ENCODE results near the gene ATXN7. TPM values are rescaled to one million over a fixed set of nuclear protein-coding genes. Genes with fewer than 3 reads are reported as not detected.

Gene ATXN7
- total RNA-seq = 6.7 and 9.1 TPM in 2 replicates

GRCh38 chr3:63863150-63864007, at the start of gene ATXN7, which contains the start of gene THOC7:
Gene ATXN7 (plus strand): TSS chr3:63863867. CDS start chr3:63912599, 48,732 bp downstream.
Gene THOC7 (minus strand): TSS chr3:63863805. CDS start chr3:63863790, 15 bp downstream.
- no peak for DNase-seq (ENCODE audit: low read depth, low spot score)

GRCh38 chr3:63814237-63814636, 49.4 kb upstream of the ATXN7 start:
- DNase-seq (ENCODE audit: low read depth, low spot score) = no peak

- DNase-seq (ENCODE audit: low read depth, low spot score) = no peak
Measured at GRCh38 chr3:63817225-63817624, 46.4 kb upstream of the ATXN7 start.

GRCh38 chr3:63818282-63819150, 45.2 kb upstream of the ATXN7 start:
- DNase-seq (ENCODE audit: low read depth, low spot score) = no peak

GRCh38 chr3:63819151-63819398, 44.6 kb upstream of the ATXN7 start, which contains the start of gene C3orf49:
Gene C3orf49 (plus strand): TSS chr3:63819299. CDS start chr3:63819472, 173 bp downstream.
- no peak for DNase-seq (ENCODE audit: low read depth, low spot score)

- no peak for DNase-seq (ENCODE audit: low read depth, low spot score)
Measured at GRCh38 chr3:63824309-63824708, 39.4 kb upstream of the ATXN7 start.

GRCh38 chr3:63830526-63830925, 33.1 kb upstream of the ATXN7 start:
- no peak for DNase-seq (ENCODE audit: low read depth, low spot score)

GRCh38 chr3:63832395-63832794, 31.3 kb upstream of the ATXN7 start:
- DNase-seq (ENCODE audit: low read depth, low spot score) = no peak

- no peak for DNase-seq (ENCODE audit: low read depth, low spot score)
Measured at GRCh38 chr3:63841704-63842103, 22.0 kb upstream of the ATXN7 start.

GRCh38 chr3:63842127-63842526, 21.5 kb upstream of the ATXN7 start:
- DNase-seq (ENCODE audit: low read depth, low spot score) = no peak

- no peak for DNase-seq (ENCODE audit: low read depth, low spot score)
Measured at GRCh38 chr3:63845215-63845614, 18.5 kb upstream of the ATXN7 start.

GRCh38 chr3:63847718-63848450, 15.8 kb upstream of the ATXN7 start:
- no peak for DNase-seq (ENCODE audit: low read depth, low spot score)

GRCh38 chr3:63849175-63849574, 14.5 kb upstream of the ATXN7 start:
- no peak for DNase-seq (ENCODE audit: low read depth, low spot score)

GRCh38 chr3:63851287-63851686, 12.4 kb upstream of the ATXN7 start:
- DNase-seq (ENCODE audit: low read depth, low spot score) = no peak

GRCh38 chr3:63853106-63853505, 10.6 kb upstream of the ATXN7 start:
- no peak for DNase-seq (ENCODE audit: low read depth, low spot score)

GRCh38 chr3:63855333-63855940, 8.2 kb upstream of the ATXN7 start:
- no peak for DNase-seq (ENCODE audit: low read depth, low spot score)

- DNase-seq (ENCODE audit: low read depth, low spot score) = no peak
Measured at GRCh38 chr3:63857311-63857710, 6.4 kb upstream of the ATXN7 start.

- DNase-seq (ENCODE audit: low read depth, low spot score) = no peak
Measured at GRCh38 chr3:63860776-63861175, 2.9 kb upstream of the ATXN7 start.

GRCh38 chr3:63861306-63861705, 2.4 kb upstream of the ATXN7 start:
- DNase-seq (ENCODE audit: low read depth, low spot score) = no peak

GRCh38 chr3:63862804-63863149, 890 bp upstream of the ATXN7 start:
- no peak for DNase-seq (ENCODE audit: low read depth, low spot score)

Data from pulmonary artery endothelial cell (primary cell).